Caco-2 (cell line): ENCODE results near the gene HEBP1. TPM values are rescaled to one million over a fixed set of nuclear protein-coding genes. Genes with fewer than 3 reads are reported as not detected.

Experiments
- BruUV-seq: library from RNA; stranded (reverse); fragments of 400-500 nt; replicated peaks from 2 replicates; lab custom pipeline; 2021; lab: Mats Ljungman, UMichigan
- CTCF ChIA-PET: fragments of 300-600 bp; sonication (Branson Sonifier 250); formaldehyde crosslinking; loops from one replicate; lab custom pipeline; 2022; ENCODE audit warnings: antibody characterized with exemption; lab: Charles Lee
- POLR2A ChIA-PET: fragments of 300-600 bp; sonication (Branson Sonifier 250); formaldehyde crosslinking; loops from one replicate; lab custom pipeline; 2022; ENCODE audit warnings: antibody characterized with exemption; lab: Charles Lee
- DNase-seq, 2 experiments: peaks; one replicate each; pipeline versions ENCODE4 v3.0.0 to v3.0.0-alpha.2; 2020 to 2022
- H3K27me3 ChIP-seq: replicated peaks from 2 replicates; pipeline ENCODE4 v1.6.0; 2011; ENCODE audit warnings: low read length; ENCODE audit not compliant: control insufficient read depth, insufficient read depth
- H3K36me3 ChIP-seq: 2 replicates; pipeline ENCODE4 v1.5.1; 2011; ENCODE audit warnings: low read length; ENCODE audit not compliant: control insufficient read depth, insufficient read depth
- H3K4me1 ChIP-seq: fragments of 250-450 bp; sonication (Bioruptor Pico); 2 replicates; pipeline ENCODE4 v1.5.1; 2020; ENCODE audit warnings: mild to moderate bottlenecking
- H3K4me3 ChIP-seq: 2 replicates; pipeline ENCODE4 v1.5.1; 2011; ENCODE audit warnings: low read depth, mild to moderate bottlenecking, control low read depth, low read length
- H3K9me3 ChIP-seq: fragments of 250-450 bp; sonication (Bioruptor Pico); 2 replicates; pipeline ENCODE4 v1.5.1; 2020; ENCODE audit warnings: mild to moderate bottlenecking, moderate library complexity
- H3K27ac Mint-ChIP-seq: one replicate; pipeline ENCODE4 v1.8.0; 2022; ENCODE audit warnings: mixed read lengths; ENCODE audit not compliant: unreplicated experiment
- H3K27me3 Mint-ChIP-seq: one replicate; pipeline ENCODE4 v1.8.0; 2022; ENCODE audit warnings: mixed read lengths; ENCODE audit not compliant: insufficient read depth, unreplicated experiment
- H3K36me3 Mint-ChIP-seq: one replicate; pipeline ENCODE4 v1.8.0; 2022; ENCODE audit warnings: mild to moderate bottlenecking, mixed read lengths; ENCODE audit not compliant: insufficient read depth, unreplicated experiment
- H3K4me1 Mint-ChIP-seq: one replicate; pipeline ENCODE4 v1.8.0; 2022; ENCODE audit warnings: low read depth, mixed read lengths; ENCODE audit not compliant: unreplicated experiment
- H3K4me3 Mint-ChIP-seq: one replicate; pipeline ENCODE4 v1.8.0; 2022; ENCODE audit warnings: mild to moderate bottlenecking, moderate library complexity, mixed read lengths; ENCODE audit not compliant: unreplicated experiment
- H3K9me3 Mint-ChIP-seq: one replicate; pipeline ENCODE4 v1.8.0; 2022; ENCODE audit warnings: mixed read lengths; ENCODE audit not compliant: unreplicated experiment
- intact Hi-C: fragments of 100-400 bp; cut with micrococcal nuclease; formaldehyde crosslinking; loops from one replicate; pipeline ENCODE4 v1.10.0; 2022; ENCODE audit not compliant: unreplicated experiment
- total RNA-seq: library from RNA; stranded (reverse); gene quantifications from 2 replicates; pipeline ENCODE4 v1.2.3, GENCODE V29; 2022
- TF ChIP-seq, protein P1 (sequence below), 2 experiments: fragments of 200-600 bp in 1 of 2; IDR thresholded peaks; 1 replicate in 1 of 2; 2 replicates in 1 of 2; pipeline versions ENCODE4 v1.5.1 to v1.8.0; 2011 to 2022; ENCODE audit warnings: antibody characterized with exemption in 1 of 2, control low read depth in 1 of 2, inconsistent platforms in 1 of 2, low read depth in 1 of 2, low read length in 1 of 2, mild to moderate bottlenecking in 1 of 2, moderate library complexity in 1 of 2; ENCODE audit not compliant: insufficient read depth in 1 of 2, severe bottlenecking in 1 of 2, unreplicated experiment in 1 of 2

The HEBP1 gene
- total RNA-seq, 1 experiment from 2014 or later: 55.8 TPM

DNA sequence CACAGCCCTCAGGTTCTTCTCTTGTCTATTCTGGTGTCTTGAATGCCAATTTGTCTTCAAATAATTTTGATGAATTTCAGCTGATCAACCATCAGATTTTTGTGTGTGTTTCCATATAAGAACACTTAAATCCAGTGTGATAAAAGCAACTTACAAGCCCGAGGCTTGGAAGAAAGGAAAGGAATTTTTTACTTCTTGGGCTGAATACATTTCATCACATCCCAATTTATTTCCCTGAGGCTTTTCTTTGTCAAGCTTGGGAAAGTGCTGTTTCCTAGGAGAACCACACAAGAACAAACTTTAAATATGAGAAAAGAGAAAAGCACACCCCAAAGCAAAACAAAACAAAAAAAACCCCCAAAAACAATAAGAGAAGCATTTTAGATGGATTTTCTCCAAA is 74.7 kb downstream of the HEBP1 start:
- TF ChIP-seq, protein P1, sequence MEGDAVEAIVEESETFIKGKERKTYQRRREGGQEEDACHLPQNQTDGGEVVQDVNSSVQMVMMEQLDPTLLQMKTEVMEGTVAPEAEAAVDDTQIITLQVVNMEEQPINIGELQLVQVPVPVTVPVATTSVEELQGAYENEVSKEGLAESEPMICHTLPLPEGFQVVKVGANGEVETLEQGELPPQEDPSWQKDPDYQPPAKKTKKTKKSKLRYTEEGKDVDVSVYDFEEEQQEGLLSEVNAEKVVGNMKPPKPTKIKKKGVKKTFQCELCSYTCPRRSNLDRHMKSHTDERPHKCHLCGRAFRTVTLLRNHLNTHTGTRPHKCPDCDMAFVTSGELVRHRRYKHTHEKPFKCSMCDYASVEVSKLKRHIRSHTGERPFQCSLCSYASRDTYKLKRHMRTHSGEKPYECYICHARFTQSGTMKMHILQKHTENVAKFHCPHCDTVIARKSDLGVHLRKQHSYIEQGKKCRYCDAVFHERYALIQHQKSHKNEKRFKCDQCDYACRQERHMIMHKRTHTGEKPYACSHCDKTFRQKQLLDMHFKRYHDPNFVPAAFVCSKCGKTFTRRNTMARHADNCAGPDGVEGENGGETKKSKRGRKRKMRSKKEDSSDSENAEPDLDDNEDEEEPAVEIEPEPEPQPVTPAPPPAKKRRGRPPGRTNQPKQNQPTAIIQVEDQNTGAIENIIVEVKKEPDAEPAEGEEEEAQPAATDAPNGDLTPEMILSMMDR (IDR thresholded peaks at IDR 0.05; ENCODE audit: insufficient read depth in 1 of 2, low read depth in 1 of 2, low read length in 1 of 2, severe bottlenecking in 1 of 2, unreplicated experiment in 1 of 2): no peak
- Histone ChIP-seq H3K27me3 (no peaks in the 10 kb centered on the region), H3K4me3 (no peak overlapping the region), H3K9me3 (0 out of 2 replicates have a peak, but pooled peaks cover 3% of the 10 kb centered on the region), H3K4me1 (peaks cover 27% of the 10 kb centered on the region), H3K36me3 (no peaks in the 10 kb centered on the region)
- ChIA-PET CTCF (no interaction called here), POLR2A (no interaction called here)
- Mint-ChIP-seq H3K9me3 (peaks cover 13% of the 10 kb centered on the region), H3K27me3 (no peaks in the 10 kb centered on the region), H3K36me3 (peaks cover 20% of the 10 kb centered on the region), H3K4me1 (peaks cover 31% of the 10 kb centered on the region), H3K27ac (peak overlapping the region; percentile 65), H3K4me3 (no peak overlapping the region)
- DNase-seq: no peak
- intact Hi-C loops: no loop called here
- BruUV-seq: no TSS peak

Other genes with a start within 250 kb of the HEBP1 start
- 4.1 and 4.7 TPM in 2 replicates for gene APOLD1, start 214.6 kb downstream of the HEBP1 start, total RNA-seq
- 121 and 138 TPM in 2 replicates for gene DDX47, start 186.9 kb downstream of the HEBP1 start, total RNA-seq
- gene GPRC5A, start 108.7 kb downstream of the HEBP1 start, total RNA-seq: 73.9 and 99.7 TPM in 2 replicates
- not detected in 2 replicates for gene GPRC5D, start 48.1 kb downstream of the HEBP1 start, total RNA-seq
- 11.2 and 11.4 TPM in 2 replicates for gene FAM234B, start 44.1 kb upstream of the HEBP1 start, total RNA-seq
- gene GSG1, start 103.4 kb upstream of the HEBP1 start, total RNA-seq: not detected in 2 replicates
- gene EMP1, start 196.5 kb upstream of the HEBP1 start, total RNA-seq: 6.6 and 10.2 TPM in 2 replicates